ENCODE measurements around the gene GPR139. TPM values are rescaled to one million over a fixed set of nuclear protein-coding genes. Genes with fewer than 3 reads are reported as not detected.

Gene GPR139
- not detected in 2 replicates for total RNA-seq

DNA sequence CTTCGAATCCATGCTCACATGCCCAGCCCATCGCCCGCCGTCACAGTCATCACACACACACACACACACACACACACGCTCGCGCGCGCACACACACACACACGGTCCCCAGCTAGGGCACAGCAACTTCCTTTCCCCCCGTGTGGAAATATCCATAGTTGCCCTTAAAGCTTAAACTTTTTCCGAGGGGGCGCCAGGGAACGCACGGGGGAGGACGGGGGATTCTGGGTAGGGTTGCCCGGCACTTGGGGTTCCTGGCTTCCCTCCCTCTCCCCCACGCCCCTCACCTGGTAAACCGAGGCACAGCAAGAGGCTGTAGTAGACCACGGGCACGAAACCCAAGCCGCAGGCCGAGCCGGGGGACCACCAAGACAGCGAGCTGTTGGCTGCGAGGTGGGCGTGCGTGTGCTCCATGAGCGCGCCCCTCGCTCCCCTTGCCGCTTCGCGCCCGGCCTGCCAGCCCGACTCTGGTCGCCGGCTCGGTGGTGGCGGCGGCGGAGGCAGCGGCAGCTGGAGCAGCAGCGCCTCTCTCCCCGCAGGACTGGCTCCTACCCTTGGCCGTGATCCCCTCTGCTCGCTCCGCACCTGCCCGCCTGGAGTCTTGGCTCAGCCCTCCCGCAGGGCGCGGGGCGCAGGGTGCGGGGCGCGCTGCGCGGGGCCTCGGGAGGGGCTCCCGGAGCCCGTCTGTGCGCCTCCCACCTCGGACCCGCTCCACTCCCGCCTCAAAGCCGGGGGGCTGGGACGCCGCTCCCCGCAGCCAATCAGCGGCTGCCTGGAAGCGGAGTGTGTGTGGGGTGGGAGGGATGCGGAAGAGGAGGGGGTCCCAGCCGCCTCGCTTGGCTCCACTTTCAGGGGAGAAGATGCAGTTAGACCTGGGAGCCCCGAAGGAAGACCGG is at the start of gene GPR139:
TSS of gene GPR139 (minus strand) at position 688 of the 896 bp plus-strand sequence. CDS start at position 414, 274 bp downstream.
- TF ChIP-seq, protein P1, sequence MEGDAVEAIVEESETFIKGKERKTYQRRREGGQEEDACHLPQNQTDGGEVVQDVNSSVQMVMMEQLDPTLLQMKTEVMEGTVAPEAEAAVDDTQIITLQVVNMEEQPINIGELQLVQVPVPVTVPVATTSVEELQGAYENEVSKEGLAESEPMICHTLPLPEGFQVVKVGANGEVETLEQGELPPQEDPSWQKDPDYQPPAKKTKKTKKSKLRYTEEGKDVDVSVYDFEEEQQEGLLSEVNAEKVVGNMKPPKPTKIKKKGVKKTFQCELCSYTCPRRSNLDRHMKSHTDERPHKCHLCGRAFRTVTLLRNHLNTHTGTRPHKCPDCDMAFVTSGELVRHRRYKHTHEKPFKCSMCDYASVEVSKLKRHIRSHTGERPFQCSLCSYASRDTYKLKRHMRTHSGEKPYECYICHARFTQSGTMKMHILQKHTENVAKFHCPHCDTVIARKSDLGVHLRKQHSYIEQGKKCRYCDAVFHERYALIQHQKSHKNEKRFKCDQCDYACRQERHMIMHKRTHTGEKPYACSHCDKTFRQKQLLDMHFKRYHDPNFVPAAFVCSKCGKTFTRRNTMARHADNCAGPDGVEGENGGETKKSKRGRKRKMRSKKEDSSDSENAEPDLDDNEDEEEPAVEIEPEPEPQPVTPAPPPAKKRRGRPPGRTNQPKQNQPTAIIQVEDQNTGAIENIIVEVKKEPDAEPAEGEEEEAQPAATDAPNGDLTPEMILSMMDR (IDR thresholded peaks at IDR 0.05; ENCODE audit: insufficient read depth, low read depth, low read length) = no peak
- no peak for DNase-seq (ENCODE audit: low read depth)

DNA sequence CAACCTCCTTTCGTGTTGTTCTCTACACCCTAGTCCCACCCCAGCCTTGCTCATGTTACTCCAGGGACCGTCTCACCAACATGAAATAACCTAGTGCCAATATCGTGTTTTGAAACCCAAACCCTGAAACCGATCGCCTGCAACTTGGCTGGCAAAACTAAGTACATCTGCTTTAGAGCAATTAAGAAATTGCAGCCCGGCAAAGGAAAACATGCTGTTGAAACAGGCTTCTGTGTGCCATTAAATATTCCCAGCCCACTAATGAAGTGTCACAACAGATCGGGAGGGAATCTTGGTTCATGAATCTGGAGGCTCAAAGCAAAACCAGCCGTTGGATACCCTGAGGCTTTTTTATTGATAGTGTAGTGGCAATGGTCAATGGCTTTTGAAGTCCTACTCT is 48.3 kb upstream of the GPR139 start:
- TF ChIP-seq, protein P1 (IDR thresholded peaks at IDR 0.05; ENCODE audit: insufficient read depth, low read depth, low read length) = no peak
- no peak overlapping the region for H3K4me3 ChIP-seq (ENCODE audit: low read depth, low read length)
- DNase-seq (ENCODE audit: low read depth) = no peak

More for the DNA sequence above, at the start of gene GPR139:
- H3K4me3 ChIP-seq (ENCODE audit: low read depth, low read length) = no peak within 1 kb of the TSS

DNA sequence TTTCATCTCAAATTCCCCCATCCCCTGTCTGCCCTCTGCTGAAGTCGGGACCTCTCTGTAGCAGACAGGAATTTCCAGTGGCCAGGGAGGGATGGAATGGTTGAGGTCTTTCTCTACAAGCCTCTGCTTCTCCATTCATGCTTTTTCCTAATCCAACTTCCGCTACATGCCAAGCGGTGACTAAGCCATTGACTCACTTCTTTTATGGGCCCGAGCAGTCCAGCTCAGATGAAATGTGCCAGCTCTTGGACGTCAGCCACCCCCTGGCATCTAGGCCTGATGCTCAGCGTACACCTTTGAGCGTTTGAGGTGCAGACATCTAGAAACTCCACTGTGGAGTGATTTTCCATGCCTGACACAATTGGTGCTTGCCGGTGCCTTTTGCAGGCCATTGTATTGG is 40.7 kb upstream of the GPR139 start:
- no peak for DNase-seq (ENCODE audit: low read depth)
- no peak overlapping the region for H3K4me3 ChIP-seq (ENCODE audit: low read depth, low read length)

DNA sequence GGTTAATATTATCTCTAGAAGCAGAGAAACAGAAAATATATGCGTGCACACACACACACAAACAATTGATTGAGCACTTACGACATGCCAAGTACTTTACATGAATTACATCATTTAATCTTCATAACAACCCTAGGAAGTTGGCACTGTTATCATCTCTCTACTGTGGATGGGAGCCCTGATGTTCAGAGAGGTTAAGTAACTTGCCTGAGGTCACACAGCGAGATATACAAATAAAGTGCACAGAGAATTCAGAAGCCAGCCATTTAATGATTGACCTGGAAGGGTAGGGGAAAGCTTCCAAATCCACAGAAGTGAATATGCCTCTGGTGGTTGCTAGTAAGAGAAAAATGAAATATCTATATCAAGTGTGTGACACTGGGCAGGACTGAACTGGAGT is 37.5 kb upstream of the GPR139 start:
- no peak overlapping the region for H3K4me3 ChIP-seq (ENCODE audit: low read depth, low read length)
- no peak for DNase-seq (ENCODE audit: low read depth)
- TF ChIP-seq, protein P1 (IDR thresholded peaks at IDR 0.05; ENCODE audit: insufficient read depth, low read depth, low read length) = no peak

More for the DNA sequence above, 40.7 kb upstream of the GPR139 start:
- TF ChIP-seq, protein P1 (IDR thresholded peaks at IDR 0.05; ENCODE audit: insufficient read depth, low read depth, low read length) = no peak

DNA sequence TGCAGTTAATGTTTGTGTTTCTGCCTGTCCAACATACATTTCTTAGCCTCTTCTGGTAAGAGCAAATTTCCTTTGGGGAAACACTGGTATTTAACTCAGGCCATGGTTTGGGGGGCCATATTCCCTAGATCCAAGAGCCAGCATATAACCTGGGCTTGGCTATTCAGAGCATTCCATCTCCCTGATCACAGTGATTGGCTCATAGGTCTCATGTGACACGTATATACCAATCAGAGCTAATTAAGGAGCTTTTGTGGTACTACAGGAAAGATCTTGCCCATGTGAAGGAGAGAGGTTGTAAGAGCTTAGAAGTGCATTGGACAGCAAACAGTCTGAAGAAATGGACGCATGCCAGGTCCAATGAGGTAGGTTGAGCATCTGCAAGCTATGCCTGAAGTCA is 33.4 kb upstream of the GPR139 start:
- H3K4me3 ChIP-seq (ENCODE audit: low read depth, low read length) = no peak overlapping the region
- TF ChIP-seq, protein P1 (IDR thresholded peaks at IDR 0.05; ENCODE audit: insufficient read depth, low read depth, low read length) = no peak
- DNase-seq (ENCODE audit: low read depth) = no peak

DNA sequence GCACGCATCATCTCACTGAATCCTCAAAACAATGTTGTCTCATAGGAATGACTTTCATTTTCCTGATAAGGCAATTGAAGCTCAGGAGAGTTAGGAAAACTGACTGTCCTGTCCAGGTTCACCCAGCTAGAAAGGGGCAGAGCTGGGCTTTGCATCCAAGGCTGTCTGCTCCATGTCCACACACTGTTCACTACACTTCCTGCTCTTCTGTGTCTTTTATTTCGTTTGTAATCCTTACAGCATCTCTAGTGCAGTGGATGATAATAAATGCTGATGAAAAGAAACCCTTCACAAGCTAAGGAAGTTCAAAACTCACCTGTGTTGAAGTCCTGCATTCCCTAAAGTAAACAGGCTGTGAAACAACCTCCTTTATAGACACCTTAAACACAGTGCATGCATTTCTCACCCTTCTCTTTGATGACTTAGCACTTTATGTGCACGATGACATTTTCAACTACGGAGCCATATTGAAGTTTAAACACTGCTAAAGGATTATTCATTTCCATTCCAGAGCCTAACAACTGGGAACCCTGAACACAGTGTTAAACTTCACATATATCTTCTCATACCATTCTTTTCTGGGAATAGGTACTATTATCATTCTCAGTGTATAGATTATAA is 31.0 kb upstream of the GPR139 start:
- H3K4me3 ChIP-seq (ENCODE audit: low read depth, low read length) = no peak overlapping the region
- TF ChIP-seq, protein P1 (IDR thresholded peaks at IDR 0.05; ENCODE audit: insufficient read depth, low read depth, low read length) = no peak
- no peak for DNase-seq (ENCODE audit: low read depth)
